Measurements from ENCODE around the gene UGT1A1. TPM values are rescaled to one million over a fixed set of nuclear protein-coding genes. Genes with fewer than 3 reads are reported as not detected.

The UGT1A1 gene
- total RNA-seq, 4 donors from 2014 or later: 1.7 to 72.9 (median 26.9) TPM

GRCh38 chr2:233811732-233812131, 51.7 kb downstream of the UGT1A1 start:
- Histone ChIP-seq H3K27ac (no peak overlapping the region), H3K27me3 (no peaks in the 10 kb centered on the region), H3K4me1 (no peaks in the 10 kb centered on the region), H3K9me3 (no peaks in the 10 kb centered on the region), H3K36me3 (no peaks in the 10 kb centered on the region), H3K4me3 (no peak overlapping the region)
- DNase-seq: peak in 2 of 3 donors; percentile 35 to 40
- TF ChIP-seq CTCF (IDR thresholded peaks at IDR 0.05) (no peak), POLR2A (IDR thresholded peaks at IDR 0.05) (no peak)

- DNase-seq: peak in 2 of 3 donors; percentile 15 to 17
- TF ChIP-seq CTCF (IDR thresholded peaks at IDR 0.05): no peak
- no peak for TF ChIP-seq POLR2A (IDR thresholded peaks at IDR 0.05)
- H3K27ac ChIP-seq: no peak overlapping the region
- no peaks in the 10 kb centered on the region for H3K4me1 ChIP-seq
- H3K27me3 ChIP-seq: no peaks in the 10 kb centered on the region
- no peaks in the 10 kb centered on the region for H3K9me3 ChIP-seq
- H3K4me3 ChIP-seq: no peak overlapping the region
- H3K36me3 ChIP-seq: no peaks in the 10 kb centered on the region
Measured at GRCh38 chr2:233813236-233814055, 53.4 kb downstream of the UGT1A1 start.

GRCh38 chr2:233814056-233814835, 54.2 kb downstream of the UGT1A1 start:
- no peak overlapping the region for H3K4me3 ChIP-seq
- no peaks in the 10 kb centered on the region for H3K9me3 ChIP-seq
- no peak for TF ChIP-seq CTCF (IDR thresholded peaks at IDR 0.05)
- TF ChIP-seq POLR2A (IDR thresholded peaks at IDR 0.05): no peak
- no peaks in the 10 kb centered on the region for H3K4me1 ChIP-seq
- peak in 2 of 3 donors; percentile 27 to 35 for DNase-seq
- no peaks in the 10 kb centered on the region for H3K27me3 ChIP-seq
- H3K27ac ChIP-seq: no peak overlapping the region
- no peaks in the 10 kb centered on the region for H3K36me3 ChIP-seq

- no peaks in the 10 kb centered on the region for H3K4me1 ChIP-seq
- no peak overlapping the region for H3K27ac ChIP-seq
- H3K4me3 ChIP-seq: no peak overlapping the region
- no peaks in the 10 kb centered on the region for H3K27me3 ChIP-seq
- no peak for DNase-seq
- H3K36me3 ChIP-seq: no peaks in the 10 kb centered on the region
- TF ChIP-seq CTCF (IDR thresholded peaks at IDR 0.05) (no peak), POLR2A (IDR thresholded peaks at IDR 0.05) (no peak)
- H3K9me3 ChIP-seq: no peaks in the 10 kb centered on the region
Measured at GRCh38 chr2:233815861-233816260, 55.8 kb downstream of the UGT1A1 start.

- Histone ChIP-seq H3K4me1 (no peaks in the 10 kb centered on the region), H3K9me3 (no peaks in the 10 kb centered on the region), H3K27ac (no peak overlapping the region), H3K27me3 (no peaks in the 10 kb centered on the region), H3K36me3 (no peaks in the 10 kb centered on the region), H3K4me3 (no peak overlapping the region)
- peak in 1 of 3 donors; percentile 21 for DNase-seq
- TF ChIP-seq CTCF (IDR thresholded peaks at IDR 0.05) (no peak), POLR2A (IDR thresholded peaks at IDR 0.05) (no peak)
Measured at GRCh38 chr2:233816334-233816733, 56.3 kb downstream of the UGT1A1 start.

Data from Peyer's patch (tissue), 4 donors.